ENCODE measurements around the gene HOXD8.

HOXD8 gene

DNA sequence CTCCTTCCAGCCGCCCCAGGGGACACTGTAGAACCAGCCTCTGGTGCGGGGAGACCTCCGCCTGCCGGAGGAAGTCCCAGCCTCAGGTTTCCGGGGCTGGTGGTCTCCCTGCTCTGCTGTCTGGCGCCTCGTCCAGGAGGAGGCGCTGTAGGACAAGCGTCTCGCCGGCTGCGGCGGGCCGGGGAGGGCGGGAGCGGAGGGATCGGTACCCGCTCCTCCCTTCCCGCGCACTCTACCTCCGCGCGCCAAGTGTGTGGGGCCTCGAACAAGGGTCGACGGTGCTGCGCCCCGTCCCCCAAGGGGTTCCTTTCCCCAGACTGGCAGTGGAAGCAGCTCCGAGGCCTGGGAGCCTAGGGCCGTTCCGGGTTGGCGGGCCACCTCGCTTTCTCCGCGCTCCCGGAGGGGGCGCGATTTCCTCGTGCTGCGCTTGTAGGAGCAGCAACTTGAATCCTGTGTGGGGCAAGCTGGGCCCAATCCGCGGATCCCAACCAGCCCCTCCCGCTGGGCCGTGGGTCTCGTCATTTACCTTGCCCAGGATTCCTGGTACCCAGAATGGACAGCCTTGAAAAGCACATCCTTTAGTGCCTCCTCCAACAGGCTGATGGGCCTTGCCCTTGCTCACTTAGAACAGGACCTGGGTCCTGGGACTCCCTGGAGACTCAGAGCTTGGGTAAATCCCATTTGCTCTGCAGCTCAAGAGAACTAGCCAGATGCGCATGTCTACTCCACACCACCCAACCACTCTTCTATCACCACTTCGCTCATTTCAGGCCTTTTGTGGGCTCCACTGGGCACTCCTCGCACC lies 11.2 kb downstream of the HOXD8 start (continued):
- no peak for TF ChIP-seq ZNF423 (tag by site-specific recombination; IDR thresholded peaks at IDR 0.05)
- TF ChIP-seq ZNF549 (tag by site-specific recombination; IDR thresholded peaks at IDR 0.05) = no peak
- TF ChIP-seq ZNF184 (tag by site-specific recombination; IDR thresholded peaks at IDR 0.05) = no peak
- peak; percentile 63 for TF ChIP-seq ZNF366 (tag by site-specific recombination; conservative IDR thresholded peaks at IDR 0.05)
- TF ChIP-seq, protein P1, sequence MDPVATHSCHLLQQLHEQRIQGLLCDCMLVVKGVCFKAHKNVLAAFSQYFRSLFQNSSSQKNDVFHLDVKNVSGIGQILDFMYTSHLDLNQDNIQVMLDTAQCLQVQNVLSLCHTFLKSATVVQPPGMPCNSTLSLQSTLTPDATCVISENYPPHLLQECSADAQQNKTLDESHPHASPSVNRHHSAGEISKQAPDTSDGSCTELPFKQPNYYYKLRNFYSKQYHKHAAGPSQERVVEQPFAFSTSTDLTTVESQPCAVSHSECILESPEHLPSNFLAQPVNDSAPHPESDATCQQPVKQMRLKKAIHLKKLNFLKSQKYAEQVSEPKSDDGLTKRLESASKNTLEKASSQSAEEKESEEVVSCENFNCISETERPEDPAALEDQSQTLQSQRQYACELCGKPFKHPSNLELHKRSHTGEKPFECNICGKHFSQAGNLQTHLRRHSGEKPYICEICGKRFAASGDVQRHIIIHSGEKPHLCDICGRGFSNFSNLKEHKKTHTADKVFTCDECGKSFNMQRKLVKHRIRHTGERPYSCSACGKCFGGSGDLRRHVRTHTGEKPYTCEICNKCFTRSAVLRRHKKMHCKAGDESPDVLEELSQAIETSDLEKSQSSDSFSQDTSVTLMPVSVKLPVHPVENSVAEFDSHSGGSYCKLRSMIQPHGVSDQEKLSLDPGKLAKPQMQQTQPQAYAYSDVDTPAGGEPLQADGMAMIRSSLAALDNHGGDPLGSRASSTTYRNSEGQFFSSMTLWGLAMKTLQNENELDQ (tag by site-specific recombination; IDR thresholded peaks at IDR 0.05; ENCODE audit: low read depth) = no peak
- TF ChIP-seq SCRT1 (tag by site-specific recombination; IDR thresholded peaks at IDR 0.05; ENCODE audit: borderline replicate concordance) = no peak
- TF ChIP-seq KLF8 (tag by site-specific recombination; IDR thresholded peaks at IDR 0.05) = peak; percentile 51; the same call in 1 of the 2 replicates
- no peak for TF ChIP-seq ZNF701 (tag by site-specific recombination; IDR thresholded peaks at IDR 0.05)
- TF ChIP-seq ZNF629 (tag by site-specific recombination; IDR thresholded peaks at IDR 0.05) = no peak
- no peak for TF ChIP-seq TRIM28 (IDR thresholded peaks at IDR 0.05; ENCODE audit: borderline replicate concordance, low read length)
- no peak for TF ChIP-seq ZNF677 (tag by site-specific recombination; IDR thresholded peaks at IDR 0.05)
- TF ChIP-seq ZFP3 (tag by site-specific recombination; IDR thresholded peaks at IDR 0.05; ENCODE audit: low read depth) = no peak
- TF ChIP-seq ZNF692 (tag by site-specific recombination; IDR thresholded peaks at IDR 0.05) = 0 out of 2 replicates have a peak, but pooled peaks have one; percentile 50
- TF ChIP-seq ZSCAN30 (tag by site-specific recombination; IDR thresholded peaks at IDR 0.05) = no peak
- TF ChIP-seq, protein P2, sequence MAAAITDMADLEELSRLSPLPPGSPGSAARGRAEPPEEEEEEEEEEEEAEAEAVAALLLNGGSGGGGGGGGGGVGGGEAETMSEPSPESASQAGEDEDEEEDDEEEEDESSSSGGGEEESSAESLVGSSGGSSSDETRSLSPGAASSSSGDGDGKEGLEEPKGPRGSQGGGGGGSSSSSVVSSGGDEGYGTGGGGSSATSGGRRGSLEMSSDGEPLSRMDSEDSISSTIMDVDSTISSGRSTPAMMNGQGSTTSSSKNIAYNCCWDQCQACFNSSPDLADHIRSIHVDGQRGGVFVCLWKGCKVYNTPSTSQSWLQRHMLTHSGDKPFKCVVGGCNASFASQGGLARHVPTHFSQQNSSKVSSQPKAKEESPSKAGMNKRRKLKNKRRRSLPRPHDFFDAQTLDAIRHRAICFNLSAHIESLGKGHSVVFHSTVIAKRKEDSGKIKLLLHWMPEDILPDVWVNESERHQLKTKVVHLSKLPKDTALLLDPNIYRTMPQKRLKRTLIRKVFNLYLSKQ (tag by site-specific recombination; IDR thresholded peaks at IDR 0.05; ENCODE audit: borderline replicate concordance) = no peak
- no peak for TF ChIP-seq ZNF670 (tag by site-specific recombination; IDR thresholded peaks at IDR 0.05; ENCODE audit: low read depth)
- no peak for TF ChIP-seq ZNF501 (tag by site-specific recombination; IDR thresholded peaks at IDR 0.05)
- no peak for TF ChIP-seq ZNF362 (tag by site-specific recombination; IDR thresholded peaks at IDR 0.05)
- TF ChIP-seq ZNF560 (tag by site-specific recombination; IDR thresholded peaks at IDR 0.05; ENCODE audit: borderline replicate concordance) = no peak
- TF ChIP-seq, protein P3, sequence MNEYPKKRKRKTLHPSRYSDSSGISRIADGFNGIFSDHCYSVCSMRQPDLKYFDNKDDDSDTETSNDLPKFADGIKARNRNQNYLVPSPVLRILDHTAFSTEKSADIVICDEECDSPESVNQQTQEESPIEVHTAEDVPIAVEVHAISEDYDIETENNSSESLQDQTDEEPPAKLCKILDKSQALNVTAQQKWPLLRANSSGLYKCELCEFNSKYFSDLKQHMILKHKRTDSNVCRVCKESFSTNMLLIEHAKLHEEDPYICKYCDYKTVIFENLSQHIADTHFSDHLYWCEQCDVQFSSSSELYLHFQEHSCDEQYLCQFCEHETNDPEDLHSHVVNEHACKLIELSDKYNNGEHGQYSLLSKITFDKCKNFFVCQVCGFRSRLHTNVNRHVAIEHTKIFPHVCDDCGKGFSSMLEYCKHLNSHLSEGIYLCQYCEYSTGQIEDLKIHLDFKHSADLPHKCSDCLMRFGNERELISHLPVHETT (tag by site-specific recombination; IDR thresholded peaks at IDR 0.05) = no peak
- peak; percentile 49; the same call in 1 of the 2 replicates for TF ChIP-seq WT1 (tag by site-specific recombination; IDR thresholded peaks at IDR 0.05)
- TF ChIP-seq ZNF114 (tag by site-specific recombination; IDR thresholded peaks at IDR 0.05) = no peak
- no peak for TF ChIP-seq ZNF223 (tag by site-specific recombination; IDR thresholded peaks at IDR 0.05)
- no peak for TF ChIP-seq ZNF792 (tag by site-specific recombination; IDR thresholded peaks at IDR 0.05)
- TF ChIP-seq, protein P4, sequence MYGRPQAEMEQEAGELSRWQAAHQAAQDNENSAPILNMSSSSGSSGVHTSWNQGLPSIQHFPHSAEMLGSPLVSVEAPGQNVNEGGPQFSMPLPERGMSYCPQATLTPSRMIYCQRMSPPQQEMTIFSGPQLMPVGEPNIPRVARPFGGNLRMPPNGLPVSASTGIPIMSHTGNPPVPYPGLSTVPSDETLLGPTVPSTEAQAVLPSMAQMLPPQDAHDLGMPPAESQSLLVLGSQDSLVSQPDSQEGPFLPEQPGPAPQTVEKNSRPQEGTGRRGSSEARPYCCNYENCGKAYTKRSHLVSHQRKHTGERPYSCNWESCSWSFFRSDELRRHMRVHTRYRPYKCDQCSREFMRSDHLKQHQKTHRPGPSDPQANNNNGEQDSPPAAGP (tag by site-specific recombination; IDR thresholded peaks at IDR 0.05) = peak; percentile 62; the same call in 1 of the 2 replicates
- no peak for TF ChIP-seq PRDM1 (tag by site-specific recombination; IDR thresholded peaks at IDR 0.05)
- no peak for TF ChIP-seq ZNF747 (tag by site-specific recombination; IDR thresholded peaks at IDR 0.05)
- no peak for TF ChIP-seq ZFP41 (tag by site-specific recombination; IDR thresholded peaks at IDR 0.05; ENCODE audit: borderline replicate concordance)
- TF ChIP-seq IKZF3 (tag by site-specific recombination; IDR thresholded peaks at IDR 0.05) = no peak
- TF ChIP-seq ZNF514 (tag by site-specific recombination; IDR thresholded peaks at IDR 0.05) = no peak
- TF ChIP-seq YY2 (tag by site-specific recombination; IDR thresholded peaks at IDR 0.05) = no peak
